ENCODE results near the gene LGR6.
A peak's percentile ranks its signal among the peaks of the same experiment; 100 is the strongest.
"Not testable (repeated sequence)": the region's sequence is repeated elsewhere in the genome, so short reads cannot be mapped to it uniquely, and the experiment has no call there.

The LGR6 gene

GRCh38 chr1:202164271-202165037, 29.1 kb upstream of the LGR6 start:
- H3K27ac Mint-ChIP-seq = peak overlapping the region; percentile 8
- ATAC-seq (ENCODE audit: low read depth) (peak; percentile 89), DNase-seq (ENCODE audit: low spot score in 2 of 2) (peak; percentile 81)
- H3K4me3 Mint-ChIP-seq = peak overlapping the region; percentile 64
- H3K9me3 Mint-ChIP-seq = no peaks in the 10 kb centered on the region
- no peaks in the 10 kb centered on the region for H3K27me3 Mint-ChIP-seq
- no peaks in the 10 kb centered on the region for H3K36me3 Mint-ChIP-seq
- peaks cover 43% of the 10 kb centered on the region for H3K4me1 Mint-ChIP-seq

- no peak overlapping the region for H3K27ac Mint-ChIP-seq
- DNase-seq (ENCODE audit: low spot score in 2 of 2) (no peak), ATAC-seq (ENCODE audit: low read depth) (no peak)
- H3K4me3 Mint-ChIP-seq = peak overlapping the region; percentile 64
- H3K4me1 Mint-ChIP-seq = peaks cover 35% of the 10 kb centered on the region
- H3K36me3 Mint-ChIP-seq = no peaks in the 10 kb centered on the region
- no peaks in the 10 kb centered on the region for H3K27me3 Mint-ChIP-seq
- no peaks in the 10 kb centered on the region for H3K9me3 Mint-ChIP-seq
These were observed 28.2 kb upstream of the LGR6 start for GRCh38 chr1:202165267-202165941.

GRCh38 chr1:202165942-202166843, 27.4 kb upstream of the LGR6 start:
- no peaks in the 10 kb centered on the region for H3K27me3 Mint-ChIP-seq
- DNase-seq (ENCODE audit: low spot score in 2 of 2) (no peak), ATAC-seq (ENCODE audit: low read depth) (no peak)
- no peak overlapping the region for H3K27ac Mint-ChIP-seq
- no peaks in the 10 kb centered on the region for H3K36me3 Mint-ChIP-seq
- no peak overlapping the region for H3K4me3 Mint-ChIP-seq
- H3K9me3 Mint-ChIP-seq = no peaks in the 10 kb centered on the region
- peaks cover 27% of the 10 kb centered on the region for H3K4me1 Mint-ChIP-seq

GRCh38 chr1:202167054-202167453, 26.5 kb upstream of the LGR6 start:
- H3K27ac Mint-ChIP-seq; H3K27me3 Mint-ChIP-seq; H3K4me3 Mint-ChIP-seq; DNase-seq (ENCODE audit: low spot score in 2 of 2); ATAC-seq (ENCODE audit: low read depth); H3K36me3 Mint-ChIP-seq; H3K9me3 Mint-ChIP-seq: not testable (repeated sequence)
- H3K4me1 Mint-ChIP-seq = peaks cover 23% of the 10 kb centered on the region

GRCh38 chr1:202167708-202168415, 25.7 kb upstream of the LGR6 start:
- ATAC-seq (ENCODE audit: low read depth) (no peak), DNase-seq (ENCODE audit: low spot score in 2 of 2) (no peak)
- Mint-ChIP-seq H3K27ac (no peak overlapping the region), H3K4me3 (no peak overlapping the region), H3K36me3 (no peaks in the 10 kb centered on the region), H3K27me3 (no peaks in the 10 kb centered on the region), H3K4me1 (peaks cover 14% of the 10 kb centered on the region), H3K9me3 (no peaks in the 10 kb centered on the region)

- Mint-ChIP-seq H3K27ac (no peak overlapping the region), H3K36me3 (no peaks in the 10 kb centered on the region), H3K4me1 (peaks cover 10% of the 10 kb centered on the region), H3K9me3 (no peaks in the 10 kb centered on the region), H3K27me3 (no peaks in the 10 kb centered on the region), H3K4me3 (no peak overlapping the region)
- DNase-seq (ENCODE audit: low spot score in 2 of 2) (no peak), ATAC-seq (ENCODE audit: low read depth) (no peak)
These were observed 24.7 kb upstream of the LGR6 start for GRCh38 chr1:202168861-202169260.

- DNase-seq (ENCODE audit: low spot score in 2 of 2) (no peak), ATAC-seq (ENCODE audit: low read depth) (peak; percentile 39)
- no peaks in the 10 kb centered on the region for H3K27me3 Mint-ChIP-seq
- no peaks in the 10 kb centered on the region for H3K9me3 Mint-ChIP-seq
- H3K4me1 Mint-ChIP-seq = peaks cover 5% of the 10 kb centered on the region
- no peak overlapping the region for H3K27ac Mint-ChIP-seq
- H3K36me3 Mint-ChIP-seq = no peaks in the 10 kb centered on the region
- H3K4me3 Mint-ChIP-seq = no peak overlapping the region
These were observed 22.9 kb upstream of the LGR6 start for GRCh38 chr1:202170726-202171125.

GRCh38 chr1:202171292-202172014, 22.1 kb upstream of the LGR6 start:
- H3K4me3 Mint-ChIP-seq = no peak overlapping the region
- no peaks in the 10 kb centered on the region for H3K27me3 Mint-ChIP-seq
- no peaks in the 10 kb centered on the region for H3K9me3 Mint-ChIP-seq
- DNase-seq (ENCODE audit: low spot score in 2 of 2) (no peak), ATAC-seq (ENCODE audit: low read depth) (no peak)
- peaks cover 5% of the 10 kb centered on the region for H3K4me1 Mint-ChIP-seq
- no peak overlapping the region for H3K27ac Mint-ChIP-seq
- no peaks in the 10 kb centered on the region for H3K36me3 Mint-ChIP-seq

GRCh38 chr1:202172015-202172355, 21.6 kb upstream of the LGR6 start:
- H3K4me3 Mint-ChIP-seq = no peak overlapping the region
- H3K27ac Mint-ChIP-seq = no peak overlapping the region
- H3K9me3 Mint-ChIP-seq = no peaks in the 10 kb centered on the region
- H3K36me3 Mint-ChIP-seq = no peaks in the 10 kb centered on the region
- no peak for DNase-seq (ENCODE audit: low spot score in 2 of 2)
- H3K27me3 Mint-ChIP-seq = no peaks in the 10 kb centered on the region
- H3K4me1 Mint-ChIP-seq = peaks cover 2% of the 10 kb centered on the region
- ATAC-seq (ENCODE audit: low read depth) = peak; percentile 34

- H3K9me3 Mint-ChIP-seq = no peaks in the 10 kb centered on the region
- H3K27ac Mint-ChIP-seq = no peak overlapping the region
These were observed 19.6 kb upstream of the LGR6 start for GRCh38 chr1:202173993-202174392.

GRCh38 chr1:202176949-202177927, 16.4 kb upstream of the LGR6 start:
- Mint-ChIP-seq H3K9me3 (no peaks in the 10 kb centered on the region), H3K4me3 (no peak overlapping the region), H3K36me3 (no peaks in the 10 kb centered on the region), H3K27ac (no peak overlapping the region), H3K27me3 (no peaks in the 10 kb centered on the region), H3K4me1 (peaks cover 12% of the 10 kb centered on the region)
- DNase-seq (ENCODE audit: low spot score in 2 of 2) (no peak), ATAC-seq (ENCODE audit: low read depth) (no peak)

More at GRCh38 chr1:202173993-202174392, 19.6 kb upstream of the LGR6 start:
- Mint-ChIP-seq H3K4me1 (peaks cover 2% of the 10 kb centered on the region), H3K4me3 (no peak overlapping the region), H3K36me3 (no peaks in the 10 kb centered on the region), H3K27me3 (no peaks in the 10 kb centered on the region)
- ATAC-seq (ENCODE audit: low read depth) (no peak), DNase-seq (ENCODE audit: low spot score in 2 of 2) (no peak)

Data from memory B cell (primary cell).